ENCODE measurements around the gene EXOC6B.

The EXOC6B gene

DNA sequence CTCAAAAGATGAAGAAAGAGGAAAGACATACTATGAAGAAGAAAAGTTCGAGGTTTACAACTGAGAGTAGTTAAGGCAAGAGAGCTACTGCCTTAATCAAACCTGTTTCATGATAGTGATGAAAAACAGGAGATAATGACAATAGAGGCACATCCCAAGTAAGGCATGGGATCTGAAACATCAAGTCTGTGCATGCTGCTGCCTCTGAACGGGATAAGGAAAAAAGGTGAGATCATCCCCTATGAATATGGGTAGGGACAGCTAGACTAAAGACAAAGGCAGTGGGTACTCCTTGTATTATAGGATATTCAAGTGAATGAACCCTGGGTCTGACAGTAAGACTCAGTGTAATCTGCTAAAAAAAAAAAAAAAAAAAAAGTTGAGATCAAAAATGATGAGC is 3.0 kb downstream of the EXOC6B start:
- TF ChIP-seq, protein P1, sequence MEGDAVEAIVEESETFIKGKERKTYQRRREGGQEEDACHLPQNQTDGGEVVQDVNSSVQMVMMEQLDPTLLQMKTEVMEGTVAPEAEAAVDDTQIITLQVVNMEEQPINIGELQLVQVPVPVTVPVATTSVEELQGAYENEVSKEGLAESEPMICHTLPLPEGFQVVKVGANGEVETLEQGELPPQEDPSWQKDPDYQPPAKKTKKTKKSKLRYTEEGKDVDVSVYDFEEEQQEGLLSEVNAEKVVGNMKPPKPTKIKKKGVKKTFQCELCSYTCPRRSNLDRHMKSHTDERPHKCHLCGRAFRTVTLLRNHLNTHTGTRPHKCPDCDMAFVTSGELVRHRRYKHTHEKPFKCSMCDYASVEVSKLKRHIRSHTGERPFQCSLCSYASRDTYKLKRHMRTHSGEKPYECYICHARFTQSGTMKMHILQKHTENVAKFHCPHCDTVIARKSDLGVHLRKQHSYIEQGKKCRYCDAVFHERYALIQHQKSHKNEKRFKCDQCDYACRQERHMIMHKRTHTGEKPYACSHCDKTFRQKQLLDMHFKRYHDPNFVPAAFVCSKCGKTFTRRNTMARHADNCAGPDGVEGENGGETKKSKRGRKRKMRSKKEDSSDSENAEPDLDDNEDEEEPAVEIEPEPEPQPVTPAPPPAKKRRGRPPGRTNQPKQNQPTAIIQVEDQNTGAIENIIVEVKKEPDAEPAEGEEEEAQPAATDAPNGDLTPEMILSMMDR (IDR thresholded peaks at IDR 0.05; ENCODE audit: insufficient read depth, low read length, poor library complexity, severe bottlenecking) = no peak

DNA sequence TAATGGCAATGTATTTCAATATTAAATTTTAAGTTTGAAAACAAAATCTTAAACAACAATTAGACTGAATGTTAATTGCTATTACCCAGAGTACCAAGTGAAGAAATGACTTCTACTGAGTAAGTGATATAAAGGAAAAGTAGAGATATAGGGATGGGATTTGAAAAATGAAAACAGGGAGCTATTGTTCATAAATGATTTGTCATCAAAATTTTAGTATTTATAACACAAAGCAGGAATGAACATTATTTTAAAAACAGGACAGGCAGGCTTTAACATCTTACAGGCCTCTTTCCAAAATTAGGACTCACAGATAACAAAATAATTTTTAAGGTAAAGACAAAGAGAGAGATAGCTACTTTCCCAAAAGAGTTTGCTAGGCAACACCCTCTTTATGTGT is 3.9 kb downstream of the EXOC6B start:
- Histone ChIP-seq H3K36me3 (ENCODE audit: control insufficient read depth, insufficient read depth, low read length) (no peaks in the 10 kb centered on the region), H3K4me3 (replicated peaks; ENCODE audit: low read depth, low read length) (no peak overlapping the region), H3K27me3 (replicated peaks; ENCODE audit: control insufficient read depth, insufficient read depth, low read length) (no peaks in the 10 kb centered on the region)
- TF ChIP-seq, protein P1 (IDR thresholded peaks at IDR 0.05; ENCODE audit: insufficient read depth, low read length, poor library complexity, severe bottlenecking) = no peak
- DNase-seq (ENCODE audit: extremely low read depth, insufficient read length) = no peak

More for the DNA sequence above, 3.0 kb downstream of the EXOC6B start:
- Histone ChIP-seq H3K36me3 (ENCODE audit: control insufficient read depth, insufficient read depth, low read length) (no peaks in the 10 kb centered on the region), H3K27me3 (replicated peaks; ENCODE audit: control insufficient read depth, insufficient read depth, low read length) (no peaks in the 10 kb centered on the region), H3K4me3 (replicated peaks; ENCODE audit: low read depth, low read length) (no peak overlapping the region)
- no peak for DNase-seq (ENCODE audit: extremely low read depth, insufficient read length)

DNA sequence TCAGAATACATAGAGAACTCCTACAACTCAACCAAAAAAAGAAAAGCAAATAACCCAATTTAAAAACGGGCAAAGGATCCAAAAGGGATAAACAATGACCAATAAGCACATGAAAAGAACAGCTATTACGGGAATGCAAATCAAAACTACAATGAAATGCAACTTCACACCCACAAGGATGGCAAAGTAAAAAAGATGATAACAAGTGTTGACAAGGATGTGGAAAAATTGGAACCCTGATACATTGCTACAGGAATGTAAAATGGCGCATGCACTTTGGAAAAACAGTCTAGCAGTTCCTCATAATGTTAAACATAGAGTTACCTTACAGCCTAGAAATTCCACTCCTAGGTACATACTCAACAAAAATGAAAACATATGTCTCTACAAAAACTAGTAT is 4.7 kb downstream of the EXOC6B start:
- H3K27me3 ChIP-seq (replicated peaks; ENCODE audit: control insufficient read depth, insufficient read depth, low read length) = no peaks in the 10 kb centered on the region
- no peak for DNase-seq (ENCODE audit: extremely low read depth, insufficient read length)
- TF ChIP-seq, protein P1 (IDR thresholded peaks at IDR 0.05; ENCODE audit: insufficient read depth, low read length, poor library complexity, severe bottlenecking) = no peak
- H3K4me3 ChIP-seq (replicated peaks; ENCODE audit: low read depth, low read length) = no peak overlapping the region
- no peaks in the 10 kb centered on the region for H3K36me3 ChIP-seq (ENCODE audit: control insufficient read depth, insufficient read depth, low read length)

DNA sequence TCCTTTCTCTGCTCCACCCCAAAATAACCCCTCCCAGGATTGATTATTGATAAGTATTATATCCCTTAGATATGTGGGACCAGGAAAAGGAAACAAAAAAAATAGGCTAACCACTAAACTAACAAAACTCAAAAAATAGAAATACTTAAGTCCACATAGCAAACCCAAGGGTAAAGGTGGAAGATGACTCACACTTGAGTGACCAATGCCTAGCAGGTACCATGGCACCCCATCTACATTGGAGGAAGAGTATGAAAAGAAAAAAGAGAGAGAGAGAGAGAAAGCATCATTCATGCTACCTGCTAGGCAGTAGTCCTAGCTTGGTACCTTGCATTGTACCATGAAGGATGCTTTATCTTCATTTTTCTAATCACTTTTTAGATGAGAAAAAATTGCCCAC is 6.3 kb downstream of the EXOC6B start:
- DNase-seq (ENCODE audit: extremely low read depth, insufficient read length) = no peak
- TF ChIP-seq, protein P1 (IDR thresholded peaks at IDR 0.05; ENCODE audit: insufficient read depth, low read length, poor library complexity, severe bottlenecking) = no peak
- H3K4me3 ChIP-seq (replicated peaks; ENCODE audit: low read depth, low read length) = no peak overlapping the region
- H3K36me3 ChIP-seq (ENCODE audit: control insufficient read depth, insufficient read depth, low read length) = no peaks in the 10 kb centered on the region
- H3K27me3 ChIP-seq (replicated peaks; ENCODE audit: control insufficient read depth, insufficient read depth, low read length) = no peaks in the 10 kb centered on the region

DNA sequence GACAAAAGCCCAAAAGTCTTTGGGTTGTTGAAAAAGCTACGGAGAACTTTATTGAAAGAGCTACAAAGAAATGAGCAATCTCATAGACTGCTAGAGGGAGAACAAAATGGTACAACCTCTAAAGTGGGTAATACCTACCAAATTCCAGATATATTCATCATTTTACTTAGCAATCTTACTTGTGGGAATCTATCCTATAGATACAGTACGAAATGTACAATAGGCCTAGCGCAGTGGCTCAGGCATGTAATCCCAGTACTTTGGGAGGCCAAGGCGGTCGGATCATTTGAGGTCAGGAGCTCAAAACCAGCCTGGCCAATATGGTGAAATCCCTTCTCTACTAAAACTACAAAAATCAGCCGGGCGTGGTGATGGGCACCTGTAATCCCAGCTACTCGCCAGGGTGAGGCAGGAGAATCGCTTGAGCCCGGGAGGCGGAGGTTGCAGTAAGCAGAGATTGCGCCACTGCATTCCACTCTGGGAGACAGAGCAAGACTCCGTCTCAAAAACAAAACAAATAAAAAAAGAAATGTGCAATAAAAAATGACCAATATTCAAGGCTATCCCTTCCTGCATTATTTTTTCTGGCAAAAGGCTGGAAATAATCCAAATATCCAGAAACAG is 10.1 kb downstream of the EXOC6B start:
- Histone ChIP-seq H3K4me3 (replicated peaks; ENCODE audit: low read depth, low read length) (no peak overlapping the region), H3K27me3 (replicated peaks; ENCODE audit: control insufficient read depth, insufficient read depth, low read length) (no peaks in the 10 kb centered on the region), H3K36me3 (ENCODE audit: control insufficient read depth, insufficient read depth, low read length) (no peaks in the 10 kb centered on the region)
- TF ChIP-seq, protein P1 (IDR thresholded peaks at IDR 0.05; ENCODE audit: insufficient read depth, low read length, poor library complexity, severe bottlenecking) = no peak
- DNase-seq (ENCODE audit: extremely low read depth, insufficient read length) = no peak

DNA sequence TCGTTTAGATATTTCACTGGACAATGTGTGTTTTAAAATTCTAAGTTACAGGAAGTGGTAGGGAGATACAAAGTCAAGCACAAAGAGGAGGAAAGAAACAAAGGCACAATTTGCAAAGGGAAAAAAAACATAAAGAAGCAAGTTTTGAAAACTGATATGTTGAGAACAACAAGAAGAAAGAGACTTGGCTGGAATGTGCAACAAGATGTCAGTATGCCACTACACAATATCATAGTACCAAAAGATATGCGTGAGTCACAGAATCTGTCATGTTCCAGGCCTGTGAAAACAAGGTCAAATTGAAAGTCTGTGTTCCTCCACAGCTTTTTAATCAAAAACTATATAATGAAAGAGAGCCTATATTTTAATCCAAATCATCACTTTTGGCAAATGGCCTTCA is 12.0 kb downstream of the EXOC6B start:
- Histone ChIP-seq H3K36me3 (ENCODE audit: control insufficient read depth, insufficient read depth, low read length) (no peaks in the 10 kb centered on the region), H3K27me3 (replicated peaks; ENCODE audit: control insufficient read depth, insufficient read depth, low read length) (no peaks in the 10 kb centered on the region), H3K4me3 (replicated peaks; ENCODE audit: low read depth, low read length) (no peak overlapping the region)
- no peak for DNase-seq (ENCODE audit: extremely low read depth, insufficient read length)
- TF ChIP-seq, protein P1 (IDR thresholded peaks at IDR 0.05; ENCODE audit: insufficient read depth, low read length, poor library complexity, severe bottlenecking) = no peak
